GM18867 (cell line): Measurements from ENCODE around the gene RNASE9.
"Not testable (repeated sequence)": the region's sequence is repeated elsewhere in the genome, so short reads cannot be mapped to it uniquely, and the experiment has no call there.

Source experiments
- ATAC-seq: cut with Tn5 transposase; IDR thresholded peaks from one replicate; pipeline ENCODE4 v1.9.1; 2021; ENCODE audit warnings: mild to moderate bottlenecking, moderate library complexity; ENCODE audit not compliant: unreplicated experiment

The RNASE9 gene

DNA sequence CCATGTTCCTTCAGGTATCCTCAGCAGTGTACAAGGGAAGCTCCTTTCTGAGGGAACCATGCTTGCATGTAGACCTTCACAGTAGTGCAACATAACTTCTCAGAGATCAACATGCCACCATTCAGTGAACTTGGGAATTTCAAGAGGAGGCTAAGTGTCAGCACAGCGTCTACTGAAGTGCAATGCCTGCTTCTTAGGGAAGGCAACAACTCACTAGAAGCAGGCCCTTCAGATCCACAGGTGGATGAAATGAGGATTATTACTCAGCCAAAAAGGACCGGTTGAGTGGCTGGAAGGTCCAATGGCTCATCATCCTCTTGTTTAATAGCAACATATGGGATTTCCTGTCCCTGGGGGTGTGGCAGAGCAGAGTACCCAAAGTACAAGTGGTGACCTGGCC is 36.8 kb downstream of the RNASE9 start:
- ATAC-seq = no peak

- no peak for ATAC-seq
Observed at GRCh38 chr14:20522332-20522731, 38.5 kb downstream of the RNASE9 start.

DNA sequence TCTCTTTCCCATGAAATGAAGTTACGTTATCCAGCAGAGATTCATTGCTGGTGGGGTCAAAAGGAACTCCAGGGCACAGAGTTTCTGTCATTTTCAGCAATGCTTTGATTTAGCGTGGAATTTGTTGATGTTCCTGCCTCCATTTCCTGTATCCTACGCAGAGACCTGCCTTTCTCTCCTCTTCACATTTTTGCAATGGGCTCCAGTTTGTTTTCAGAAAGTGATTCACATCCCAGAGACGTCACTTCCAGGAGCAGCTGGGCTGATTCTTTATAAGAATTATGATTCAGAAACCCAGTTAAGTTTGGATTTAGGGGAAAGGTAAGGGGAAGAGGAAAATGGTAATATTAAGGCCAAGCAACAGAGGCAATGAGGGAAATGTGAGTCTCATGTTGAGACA is 43.9 kb downstream of the RNASE9 start:
- no peak for ATAC-seq

DNA sequence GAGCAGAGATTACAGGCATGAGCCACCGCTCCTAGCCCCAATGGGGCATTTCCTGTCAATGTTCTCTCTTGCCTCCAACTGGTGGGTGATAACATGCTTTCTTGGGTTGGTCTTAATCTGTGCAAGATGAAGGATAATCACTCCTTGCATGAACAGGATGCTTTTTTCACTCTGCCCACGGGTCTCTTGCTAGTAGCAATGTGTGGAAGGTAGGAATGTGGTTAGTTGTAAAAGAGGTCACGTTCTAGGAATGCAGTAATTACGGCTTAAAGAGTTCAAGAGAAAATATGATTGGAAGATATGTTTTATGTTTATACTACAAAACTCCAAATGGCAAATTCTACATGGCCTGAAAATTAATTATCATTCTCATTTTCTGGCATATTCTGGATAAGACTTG is 45.0 kb downstream of the RNASE9 start:
- ATAC-seq = no peak

DNA sequence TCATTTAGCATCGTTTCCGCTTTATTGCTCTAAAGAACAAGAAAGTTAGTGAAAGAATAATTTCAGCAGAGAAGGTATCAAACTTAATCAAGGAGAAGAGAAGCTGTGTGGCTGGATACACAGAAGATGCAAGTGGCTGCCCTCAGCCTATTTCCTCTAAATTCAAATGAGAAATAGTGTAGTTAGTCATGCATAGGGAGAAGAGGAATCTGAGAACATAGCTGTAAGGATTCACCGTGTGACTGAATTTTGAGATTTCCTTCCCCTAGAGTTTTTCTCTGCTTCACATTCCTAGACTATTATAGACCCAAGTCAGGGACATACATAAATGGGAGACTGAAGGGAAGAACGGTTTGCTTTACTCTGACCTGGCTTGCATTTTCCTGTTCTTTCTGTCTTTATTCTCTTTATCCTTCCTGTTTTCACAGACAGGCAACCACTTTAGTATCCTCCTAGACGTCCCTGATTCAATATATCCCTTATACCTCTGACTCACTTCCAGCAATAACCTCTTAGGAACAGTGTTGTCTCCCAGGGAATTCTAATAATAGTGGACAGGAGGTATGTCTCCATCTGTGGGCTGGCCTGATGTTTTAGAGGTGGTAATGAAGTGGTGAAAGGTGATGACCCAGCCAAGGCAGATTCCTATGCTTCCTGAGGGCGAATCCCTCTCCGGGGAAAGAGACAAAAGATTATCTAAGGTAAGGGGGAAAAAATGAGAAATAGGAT is 48.5 kb downstream of the RNASE9 start:
- ATAC-seq = no peak

- ATAC-seq = peak; percentile 38
Observed at GRCh38 chr14:20508367-20508766, 52.5 kb downstream of the RNASE9 start.

DNA sequence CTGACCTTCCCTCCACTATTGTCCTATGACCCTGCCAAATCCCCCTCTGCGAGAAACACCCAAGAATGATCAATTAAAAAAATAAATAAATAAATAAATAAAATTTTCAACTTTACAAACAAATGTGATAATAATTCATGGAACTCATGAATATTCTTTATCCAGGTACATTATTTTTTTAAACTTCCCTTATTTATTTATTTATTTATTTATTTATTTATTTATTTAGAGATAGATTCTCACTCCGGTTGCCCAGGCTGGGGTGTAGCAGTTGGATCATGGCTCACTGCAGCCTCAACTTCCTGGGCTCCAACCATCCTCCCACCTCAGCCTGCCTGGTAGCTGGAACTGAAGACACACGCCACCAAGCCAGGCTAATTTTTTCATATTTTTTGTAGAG is 53.3 kb downstream of the RNASE9 start:
- not testable (repeated sequence) for ATAC-seq

GRCh38 chr14:20506752-20507151 is 54.1 kb downstream of the RNASE9 start:
- not testable (repeated sequence) for ATAC-seq

DNA sequence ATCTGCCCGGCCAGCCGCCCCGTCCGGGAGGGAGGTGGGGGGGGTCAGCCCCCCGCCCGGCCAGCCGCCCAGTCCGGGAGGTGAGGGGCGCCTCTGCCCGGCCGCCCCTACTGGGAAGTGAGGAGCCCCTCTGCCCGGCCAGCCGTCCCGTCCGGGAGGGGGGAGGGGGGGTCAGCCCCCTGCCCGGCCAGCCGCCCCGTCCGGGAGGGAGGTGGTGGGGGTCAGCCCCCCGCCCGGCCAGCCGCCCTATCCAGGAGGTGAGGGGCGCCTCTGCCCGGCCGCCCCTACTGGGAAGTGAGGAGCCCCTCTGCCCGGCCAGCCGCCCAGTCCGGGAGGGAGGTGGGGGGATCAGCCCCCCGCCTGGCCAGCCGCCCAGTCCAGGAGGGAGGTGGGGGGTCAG is 54.6 kb downstream of the RNASE9 start:
- not testable (repeated sequence) for ATAC-seq
